ENCODE results near the gene SMAD3.

Gene SMAD3

DNA sequence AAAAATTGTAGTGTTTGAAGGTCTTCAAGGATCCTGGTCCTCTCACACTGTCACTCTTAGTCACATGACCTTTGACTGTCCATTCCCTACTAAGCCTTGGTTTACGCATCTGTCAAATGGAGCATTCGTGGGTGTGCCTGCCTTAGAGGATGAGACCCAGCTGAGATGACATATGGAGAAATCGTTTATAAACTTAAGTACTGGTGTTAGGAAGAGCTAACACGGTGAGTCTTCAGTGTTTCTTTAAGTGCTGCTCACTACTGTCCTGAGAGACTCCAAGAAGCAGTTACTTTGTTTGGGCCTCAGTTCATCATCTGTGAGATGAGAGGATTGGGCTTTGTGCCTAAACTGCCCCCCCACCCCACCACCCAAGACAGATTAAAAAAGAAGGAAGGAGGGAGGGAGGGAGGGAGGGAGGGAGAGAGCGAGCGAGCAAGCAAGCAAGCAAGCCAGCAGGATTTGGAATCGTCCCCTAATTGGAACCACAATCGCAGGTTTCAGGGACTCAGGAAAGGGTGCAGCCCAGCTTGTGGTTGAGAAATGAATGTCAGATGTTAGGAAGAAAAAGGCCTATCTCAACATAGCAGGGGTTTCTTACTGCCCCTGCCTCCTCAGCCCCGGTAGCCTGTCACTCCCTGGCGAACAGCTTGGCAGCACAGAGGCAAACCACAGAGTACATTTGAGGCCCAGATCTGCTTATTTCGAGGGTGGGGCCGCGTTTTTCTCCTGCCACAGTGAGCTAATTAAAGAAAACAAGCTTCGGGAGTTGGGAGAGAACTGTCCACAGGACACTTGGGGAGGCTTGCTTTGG lies 32.7 kb downstream of the SMAD3 start:
- no peak for DNase-seq (ENCODE audit: low spot score)

DNA sequence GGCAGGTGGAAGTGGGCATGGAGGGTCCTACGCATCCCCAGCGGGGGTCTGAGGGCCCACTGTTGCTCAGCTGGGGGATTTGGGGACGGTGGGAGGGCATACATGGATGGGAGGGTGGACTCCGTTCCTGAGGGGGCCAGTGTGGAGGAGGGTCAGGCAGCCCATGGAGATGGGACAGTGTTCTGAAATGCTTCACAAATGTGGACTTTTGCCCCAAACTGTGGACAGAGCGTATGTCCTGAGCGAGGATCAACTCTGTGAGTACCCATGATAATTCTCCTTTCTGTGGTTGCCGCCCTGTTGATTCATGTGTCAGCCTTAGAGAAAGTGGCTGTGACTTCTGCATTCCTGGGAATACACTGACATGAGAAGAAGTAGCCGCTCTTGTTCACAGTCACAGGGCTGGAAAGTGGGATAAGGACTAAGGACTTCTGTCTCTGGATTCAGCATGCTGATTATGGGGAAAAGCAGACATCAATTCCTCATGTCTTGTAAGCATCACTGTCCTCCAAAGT lies 33.4 kb downstream of the SMAD3 start:
- no peak for DNase-seq (ENCODE audit: low spot score)

DNA sequence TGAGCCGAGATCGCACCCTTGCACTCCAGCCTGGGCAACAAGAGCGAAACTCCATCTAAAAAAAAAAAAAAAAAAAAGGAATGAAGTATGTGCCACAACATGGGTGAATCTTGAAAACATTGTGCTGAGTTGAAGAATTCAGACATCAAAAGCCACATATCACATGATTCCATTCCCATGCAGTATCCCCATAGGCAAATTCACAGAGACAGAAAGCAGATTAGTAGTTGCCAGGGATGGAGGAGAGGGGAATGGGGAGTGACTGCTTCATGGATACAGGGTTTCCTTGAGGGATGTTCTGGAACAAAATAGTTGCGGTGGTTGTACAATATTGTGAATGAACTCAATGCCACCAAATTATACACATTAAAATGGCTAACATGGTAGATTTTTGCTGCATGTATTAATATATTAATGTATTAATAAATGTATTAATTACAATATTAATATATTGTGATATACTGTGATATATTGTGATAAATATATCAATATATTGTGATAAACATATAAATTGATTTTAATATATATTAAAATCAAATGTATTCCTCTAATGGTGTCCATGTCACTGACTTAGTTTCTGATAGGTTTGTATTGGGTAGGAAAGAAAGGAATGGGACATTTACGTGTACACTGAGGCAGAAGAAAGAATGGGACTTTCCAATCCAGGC lies 34.9 kb downstream of the SMAD3 start:
- no peak for DNase-seq (ENCODE audit: low spot score)

DNA sequence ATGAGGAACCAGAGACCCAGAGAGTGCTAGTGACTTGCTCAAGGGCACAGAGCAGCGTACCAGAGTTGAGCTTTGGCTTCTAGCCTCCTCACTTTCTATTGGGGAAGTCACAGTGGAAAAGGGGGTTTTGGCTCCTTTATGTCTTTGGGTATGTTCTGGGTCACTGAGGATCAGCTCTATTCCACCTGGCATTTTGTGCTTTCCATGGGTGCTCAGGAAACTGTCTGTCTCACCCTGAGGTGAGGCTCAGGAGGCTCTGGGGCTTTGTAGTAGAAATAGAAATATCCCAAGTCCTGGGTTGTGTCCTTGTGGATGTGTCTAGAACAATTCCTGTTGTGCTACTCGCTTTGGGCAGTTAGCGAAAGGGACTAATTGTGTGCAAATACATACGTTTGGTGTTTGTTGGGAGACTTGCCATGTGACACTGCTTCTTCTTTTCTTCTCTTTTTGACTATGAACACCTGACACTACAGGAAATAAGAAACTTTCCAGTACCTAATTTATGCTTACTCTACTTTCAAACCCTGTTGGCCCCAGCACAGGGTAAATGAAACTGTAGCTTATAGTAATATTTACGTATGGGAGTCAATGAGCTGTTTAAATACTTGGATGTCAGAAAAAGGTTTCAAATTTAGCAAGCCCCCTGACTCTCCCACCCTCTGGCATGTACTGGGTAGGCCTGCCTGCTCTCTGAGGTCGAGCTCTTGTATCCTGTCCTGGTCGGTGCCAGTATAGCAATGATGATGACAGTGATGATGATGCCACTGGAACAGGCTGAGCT lies 35.6 kb downstream of the SMAD3 start:
- DNase-seq (ENCODE audit: low spot score): no peak

DNA sequence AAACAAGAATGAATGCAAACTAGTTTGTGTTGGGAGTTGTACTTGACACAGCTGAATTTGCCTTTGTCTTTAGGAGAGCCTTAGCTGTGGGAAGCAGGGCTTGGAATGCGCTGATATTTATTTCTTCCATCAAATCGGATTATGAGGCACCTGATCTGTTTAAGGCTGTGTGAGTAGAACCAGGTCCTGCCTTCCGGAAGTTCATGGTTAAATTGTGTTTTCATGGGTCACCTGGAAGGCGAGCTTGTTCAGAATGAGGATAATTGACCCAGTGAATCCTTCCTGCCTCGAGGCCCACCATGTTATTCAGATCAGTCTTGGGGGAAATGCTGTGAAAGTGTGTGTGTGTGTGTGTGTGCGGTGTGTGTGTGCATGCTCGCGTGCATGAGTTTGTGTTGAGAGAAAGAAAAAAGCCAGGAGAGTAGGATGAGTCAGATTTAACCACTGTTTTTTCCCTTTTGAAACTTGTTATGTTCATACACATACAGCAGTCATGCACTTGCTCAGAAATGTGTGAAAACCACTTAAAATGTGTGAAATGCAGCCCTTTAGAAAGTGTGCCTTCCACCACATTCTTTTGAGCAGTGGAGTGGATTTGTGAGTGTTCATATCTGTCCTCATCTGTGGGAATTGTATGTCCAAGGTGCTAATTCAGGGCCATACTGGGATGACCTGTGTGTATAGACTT lies 36.7 kb downstream of the SMAD3 start:
- DNase-seq (ENCODE audit: low spot score): no peak

DNA sequence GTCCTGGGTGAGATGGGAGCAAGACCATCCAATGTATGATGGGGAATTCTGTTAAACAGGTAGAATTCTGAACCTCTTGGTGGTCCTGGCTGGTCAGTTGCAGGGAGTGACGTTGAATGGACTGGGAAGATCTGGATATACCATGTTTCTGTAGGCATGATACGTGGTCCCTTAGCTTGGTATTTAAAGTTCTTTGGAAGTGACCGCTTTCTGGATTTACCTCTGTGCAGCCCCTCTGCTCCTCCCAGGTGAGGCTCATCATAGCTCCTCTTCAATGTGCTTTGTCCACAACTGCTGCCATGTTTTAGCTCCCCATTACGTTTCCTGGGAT lies 37.2 kb downstream of the SMAD3 start:
- DNase-seq (ENCODE audit: low spot score): no peak

DNA sequence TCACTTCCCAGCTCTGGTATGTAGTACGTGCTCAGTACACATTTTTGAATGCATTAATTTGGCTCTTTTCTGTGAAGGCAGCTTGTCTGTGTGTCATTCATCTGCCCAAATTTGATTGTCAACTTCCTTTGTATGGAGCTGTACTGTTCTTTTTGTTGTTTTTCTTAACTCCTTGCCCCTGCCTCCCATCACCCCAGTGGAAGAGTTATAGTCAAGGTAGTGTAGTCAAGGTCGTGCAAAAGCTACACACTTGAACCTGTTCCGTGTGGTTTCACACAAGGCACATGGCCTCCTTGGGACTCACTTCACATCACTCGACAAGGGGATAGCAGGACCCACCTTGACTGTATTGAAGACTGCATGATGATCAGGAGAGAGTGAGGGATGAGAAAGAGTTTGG lies 37.6 kb downstream of the SMAD3 start:
- DNase-seq (ENCODE audit: low spot score): no peak

DNA sequence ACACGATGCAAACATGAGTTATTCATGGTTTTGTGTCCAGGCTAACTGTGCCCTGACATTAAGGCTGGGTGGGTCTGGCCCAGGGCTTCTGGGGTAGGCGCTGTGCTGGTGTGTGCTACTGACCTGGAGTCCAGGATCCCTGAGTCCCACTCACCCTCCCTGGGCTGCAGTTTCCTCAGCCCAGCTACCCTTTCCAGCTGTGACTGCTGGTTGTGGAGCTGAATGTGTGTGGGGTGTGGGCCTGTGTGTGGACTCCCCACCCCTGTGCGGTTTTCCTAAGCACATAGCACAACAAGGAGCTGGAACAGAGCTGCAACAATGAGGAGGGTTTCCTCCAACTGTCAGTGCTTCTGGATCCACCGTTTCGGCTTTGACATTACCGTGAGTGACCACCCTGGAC lies 38.0 kb downstream of the SMAD3 start:
- DNase-seq (ENCODE audit: low spot score): no peak

DNA sequence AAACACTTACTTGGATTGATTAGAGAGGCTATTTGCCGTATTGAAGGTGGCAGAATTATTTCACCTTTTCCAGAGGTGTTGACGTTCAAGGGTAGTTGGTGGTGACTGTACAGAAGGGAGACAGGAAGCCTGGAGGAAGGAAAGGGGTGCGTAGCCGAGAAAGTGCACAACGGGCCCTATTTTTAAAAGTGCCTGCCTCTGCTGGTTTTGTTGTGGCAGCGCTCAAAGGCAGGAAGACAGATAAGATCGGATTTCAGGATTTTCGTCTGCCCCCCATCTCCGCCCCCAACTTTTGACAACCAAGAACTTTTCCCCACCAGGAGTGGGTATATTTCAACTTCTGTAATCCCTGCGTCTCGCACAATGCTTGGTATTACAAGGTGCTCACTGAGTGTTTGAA lies 38.5 kb downstream of the SMAD3 start:
- DNase-seq (ENCODE audit: low spot score): no peak

DNA sequence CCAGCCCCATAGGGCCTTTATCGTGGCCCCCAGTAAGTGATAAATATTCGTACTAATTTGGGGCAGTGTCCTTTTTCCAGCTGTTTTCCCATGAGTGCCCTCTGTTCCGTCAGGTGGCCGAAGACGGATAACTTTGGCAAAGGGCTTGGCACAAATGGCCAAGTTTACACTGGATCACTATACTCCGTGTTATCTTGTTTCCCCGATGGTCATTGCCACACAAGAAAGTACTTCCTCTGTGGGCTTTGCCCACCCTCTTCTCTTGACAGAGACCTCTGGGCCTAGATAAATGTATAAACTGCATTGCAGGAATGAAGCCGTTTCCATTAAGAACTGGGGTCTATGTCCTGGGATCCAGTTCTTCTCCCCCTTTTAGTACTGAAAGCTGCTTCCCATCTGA lies 39.1 kb downstream of the SMAD3 start:
- no peak for DNase-seq (ENCODE audit: low spot score)

DNA sequence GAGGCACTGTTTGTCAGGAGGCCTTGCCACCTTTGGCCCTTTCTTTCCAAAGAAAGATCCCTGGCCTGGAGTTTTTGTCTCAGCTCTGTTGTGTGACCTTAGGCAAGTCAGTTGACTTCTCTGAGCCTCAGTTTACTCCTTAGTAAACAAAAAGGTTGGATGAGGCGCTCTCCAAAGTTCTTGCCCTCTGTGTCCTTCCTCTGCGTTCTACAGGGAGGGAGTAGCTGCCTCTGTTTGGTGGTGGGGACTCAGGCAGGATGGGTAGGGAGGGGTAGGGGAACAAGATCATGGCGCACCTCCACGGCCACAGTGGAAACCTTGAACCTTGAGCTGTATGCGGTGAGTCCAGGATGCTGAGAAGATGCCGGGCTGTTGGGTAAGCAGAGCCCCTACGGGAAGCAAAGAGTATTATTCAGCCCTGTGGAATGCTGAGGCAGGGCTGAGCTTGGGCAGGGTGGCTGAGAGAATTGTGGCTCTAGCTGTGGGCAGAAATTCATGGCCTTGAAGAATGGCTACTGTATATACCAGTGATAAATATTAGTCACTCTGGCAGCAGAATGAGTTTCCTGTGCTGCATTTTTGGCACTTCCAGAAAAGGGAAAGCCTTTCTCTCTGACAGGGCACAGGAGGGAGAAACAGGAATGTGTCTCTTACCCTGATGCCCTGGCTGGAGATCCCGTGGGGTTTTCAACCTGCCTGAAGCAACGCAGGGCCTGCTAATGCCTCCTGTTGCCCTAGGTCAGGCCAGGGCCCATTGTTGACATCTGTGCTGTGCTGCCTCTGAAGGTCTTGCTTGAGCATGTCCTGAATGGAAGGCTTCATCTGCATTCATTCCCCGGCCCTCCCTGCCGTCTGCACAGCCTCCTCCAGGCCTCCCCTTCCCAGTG lies 39.9 kb downstream of the SMAD3 start:
- peak; percentile 69 for DNase-seq (ENCODE audit: low spot score)

DNA sequence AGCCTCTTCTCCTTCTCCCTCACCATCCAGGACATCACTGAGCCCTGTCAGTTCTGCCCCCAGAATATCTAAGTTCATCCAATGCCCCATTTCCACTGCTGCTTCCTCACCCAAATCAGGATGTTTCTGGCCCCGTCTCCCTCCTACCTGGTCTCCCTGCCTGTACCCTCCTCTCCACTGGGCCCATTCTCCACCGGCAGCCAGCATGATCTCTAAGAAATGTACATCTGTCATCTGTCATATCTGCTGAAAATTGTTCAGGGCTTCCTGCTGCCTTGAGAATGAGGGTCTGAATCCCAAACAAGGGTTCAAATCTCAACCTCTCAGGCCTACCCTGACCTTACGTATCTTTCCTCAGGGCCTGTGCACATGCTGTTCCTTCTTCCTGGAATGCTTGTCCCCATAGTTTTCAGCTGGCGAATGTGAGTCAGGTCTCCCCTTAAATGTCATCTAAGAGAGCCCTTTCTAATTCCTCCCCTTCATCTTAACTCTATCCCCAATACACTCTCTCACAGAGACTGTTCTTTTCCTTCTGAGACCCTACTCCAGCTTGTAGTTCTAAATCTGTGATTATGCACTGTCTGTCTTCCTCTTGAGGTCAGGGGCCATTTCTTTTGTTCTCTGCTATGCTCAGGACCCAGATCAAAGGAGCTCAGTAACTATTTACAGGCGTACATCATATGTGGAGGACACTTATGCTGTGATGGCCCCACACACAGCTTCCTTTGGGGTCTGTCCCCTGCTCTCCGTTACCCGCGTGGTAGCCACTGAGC lies 40.8 kb downstream of the SMAD3 start:
- DNase-seq (ENCODE audit: low spot score): no peak

DNA sequence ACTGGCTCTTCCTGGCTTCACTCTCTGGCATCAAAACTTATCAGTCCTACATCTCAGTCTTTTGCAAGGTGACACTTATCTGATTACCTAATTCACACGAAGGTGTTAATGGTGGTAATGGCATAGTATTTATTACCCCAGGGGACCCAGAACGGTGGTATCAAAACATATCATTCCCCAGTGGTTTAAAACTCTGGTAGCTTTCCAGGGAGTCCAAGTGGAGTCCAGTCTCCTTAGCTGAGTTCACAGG lies 41.3 kb downstream of the SMAD3 start:
- no peak for DNase-seq (ENCODE audit: low spot score)

DNA sequence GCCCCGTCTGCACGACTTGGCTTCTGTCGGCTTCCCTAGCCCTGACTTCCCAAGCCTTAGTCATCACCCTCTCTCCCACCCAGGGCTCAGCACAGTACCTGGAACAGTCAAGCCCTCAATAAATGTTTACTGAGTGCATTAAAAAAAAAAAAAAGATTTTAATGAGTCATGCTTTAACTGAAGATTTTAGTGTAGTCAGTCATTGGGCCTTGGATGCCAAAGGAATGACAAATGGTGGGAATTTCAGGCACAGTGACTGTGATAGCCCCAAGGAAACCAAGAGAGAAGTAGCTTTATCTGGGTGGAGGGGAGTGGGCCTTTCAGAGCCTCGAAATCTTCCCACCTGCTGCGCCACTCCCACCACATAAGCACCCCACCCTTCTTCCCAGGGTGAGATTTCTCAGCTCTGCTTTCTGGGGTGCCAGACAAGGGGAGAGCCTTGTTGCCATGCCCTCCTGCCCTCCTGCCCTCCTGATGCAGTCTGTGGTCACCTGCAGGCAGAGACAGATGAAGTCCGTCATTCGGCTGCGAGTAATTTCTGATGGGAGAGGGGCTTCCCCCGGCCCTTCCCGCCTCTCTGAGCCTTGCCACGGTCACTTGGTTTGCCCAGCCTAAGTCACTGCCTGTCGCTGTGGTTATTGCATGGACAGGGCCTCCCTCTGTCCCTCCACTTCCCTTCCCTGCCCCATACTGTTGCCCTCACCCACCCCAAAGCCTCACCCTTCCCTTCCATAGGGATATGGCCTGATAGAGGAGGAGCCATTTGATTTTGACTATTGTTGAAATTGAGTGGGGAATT lies 41.8 kb downstream of the SMAD3 start:
- DNase-seq (ENCODE audit: low spot score): no peak

DNA sequence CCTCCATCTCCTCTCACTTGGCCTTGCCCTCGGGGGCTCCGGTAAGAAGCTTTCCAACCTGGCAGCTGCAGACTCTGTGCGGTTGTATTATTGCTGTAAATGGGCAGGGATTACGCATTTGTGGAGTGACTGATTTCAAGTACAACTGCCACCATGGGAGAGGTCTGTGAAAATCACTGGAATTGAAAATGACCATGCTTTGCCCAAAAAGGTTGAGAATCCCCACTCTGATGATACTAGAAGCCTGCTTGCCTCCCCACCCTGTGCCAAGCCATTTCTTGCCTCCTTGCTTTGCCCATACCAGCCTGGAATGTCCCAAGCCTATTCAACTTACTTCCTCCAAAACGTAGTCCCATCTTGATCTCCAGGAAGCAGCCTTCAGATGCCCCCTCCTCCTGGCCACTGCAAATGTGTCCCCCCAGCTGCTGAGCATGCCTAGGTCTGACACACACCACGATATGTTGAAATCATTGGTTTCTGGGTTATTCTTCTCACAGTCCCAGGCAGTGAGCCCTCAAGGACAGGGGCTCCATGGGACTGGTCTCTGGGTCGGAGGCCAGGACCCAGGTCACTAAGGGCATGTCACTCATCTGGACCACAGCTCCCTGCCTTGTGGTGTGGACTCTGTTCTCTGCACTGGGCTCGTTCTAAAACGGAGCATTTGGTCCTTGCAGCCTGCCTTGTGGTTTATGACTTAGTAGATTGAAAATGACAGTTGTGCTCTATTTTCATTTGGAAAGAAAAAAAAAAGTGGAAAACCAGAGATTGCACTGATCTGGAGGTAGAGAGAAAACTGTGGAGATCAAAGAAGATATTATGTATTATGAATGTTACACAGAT lies 42.9 kb downstream of the SMAD3 start:
- DNase-seq (ENCODE audit: low spot score): no peak

DNA sequence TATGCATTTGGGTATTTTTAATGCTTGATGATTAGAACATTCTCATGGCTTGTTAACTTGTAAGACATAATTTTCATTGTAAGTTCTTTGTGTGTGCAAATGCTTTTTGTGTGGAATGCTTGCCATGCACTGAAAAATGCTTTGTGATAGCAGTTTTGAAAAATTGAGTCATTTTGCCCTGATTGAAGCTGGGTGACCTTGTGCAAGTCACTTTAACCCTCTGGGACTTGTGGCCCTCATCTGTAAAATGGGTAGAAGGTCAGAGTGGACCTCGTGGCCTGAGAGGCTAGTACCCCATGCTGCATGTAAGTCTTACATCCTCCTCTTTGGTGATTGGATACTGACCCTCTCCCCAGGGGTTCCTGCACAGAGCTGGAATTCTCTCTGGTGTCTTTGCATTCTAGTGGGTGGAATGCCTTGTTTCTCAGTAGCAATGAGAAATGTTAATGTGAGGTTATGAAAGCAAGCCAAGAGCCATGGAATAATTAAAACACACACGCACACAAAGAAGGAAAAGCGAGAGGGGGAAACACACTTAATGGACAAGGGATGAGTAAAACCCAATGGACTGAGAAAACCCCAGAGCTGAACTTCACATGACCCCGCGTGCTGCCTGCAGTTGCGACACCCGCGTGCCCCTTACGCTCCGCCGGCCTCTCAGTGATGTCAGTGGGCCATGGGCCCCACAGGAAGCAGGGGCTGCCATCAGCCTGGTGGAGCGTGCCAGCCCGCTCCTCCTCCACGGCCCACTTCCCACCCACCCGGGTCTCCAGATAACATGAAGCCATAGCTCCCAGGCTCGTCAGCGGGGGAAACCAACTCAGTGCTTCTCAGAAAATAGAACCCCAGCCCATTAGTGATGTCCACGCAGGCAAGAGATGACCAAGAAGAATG lies 44.0 kb downstream of the SMAD3 start:
- no peak for DNase-seq (ENCODE audit: low spot score)

DNA sequence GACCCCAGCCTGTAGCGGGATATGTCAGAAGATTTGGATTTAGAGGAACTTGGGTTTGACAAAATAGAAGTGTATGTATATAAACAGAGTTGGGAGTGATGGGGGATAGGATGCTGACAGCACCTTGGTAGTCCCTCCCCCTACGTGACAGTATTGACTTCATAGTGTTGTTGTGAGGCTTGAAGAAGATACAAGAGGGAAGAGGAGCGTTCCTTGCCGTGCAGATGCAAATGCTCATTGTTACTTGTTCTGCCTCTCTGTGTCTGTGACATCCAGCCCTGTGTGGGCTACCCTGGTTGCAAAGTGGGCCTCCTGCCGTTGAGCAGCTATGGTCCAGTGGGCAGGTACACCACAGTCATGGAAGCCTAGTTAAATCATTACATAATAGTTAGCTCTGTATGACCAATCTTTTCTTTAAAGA lies 45.0 kb downstream of the SMAD3 start:
- no peak for DNase-seq (ENCODE audit: low spot score)
